Adipocyte (in vitro differentiated cells): ENCODE measurements around the gene SCT.

Experiments
- DNase-seq: peaks from one replicate; pipeline ENCODE4 v3.0.0-alpha.2; 2015; ENCODE audit warnings: low read depth
- H3K27me3 ChIP-seq: replicated peaks from 2 replicates; pipeline ENCODE4 v1.7.0; 2013; ENCODE audit warnings: mild to moderate bottlenecking, low read length, moderate library complexity; ENCODE audit not compliant: control insufficient read depth, insufficient read depth
- H3K36me3 ChIP-seq: 2 replicates; pipeline ENCODE4 v1.7.0; 2013; ENCODE audit warnings: low read length, mild to moderate bottlenecking, moderate library complexity; ENCODE audit not compliant: control insufficient read depth, insufficient read depth, severe bottlenecking
- H3K4me1 ChIP-seq: 2 replicates; pipeline ENCODE4 v1.7.0; 2013; ENCODE audit warnings: mild to moderate bottlenecking, low read length, moderate library complexity; ENCODE audit not compliant: control insufficient read depth, insufficient read depth
- H3K4me3 ChIP-seq: 2 replicates; pipeline ENCODE4 v1.7.0; 2013; ENCODE audit warnings: mild to moderate bottlenecking, low read length, moderate library complexity
- H3K9ac ChIP-seq: 2 replicates; pipeline ENCODE4 v1.7.0; 2013; ENCODE audit warnings: mild to moderate bottlenecking, low read length, moderate library complexity
- H3K9me3 ChIP-seq: 2 replicates; pipeline ENCODE4 v1.7.0; 2013; ENCODE audit warnings: mild to moderate bottlenecking, low read length, moderate library complexity; ENCODE audit not compliant: control insufficient read depth

The SCT gene

DNA sequence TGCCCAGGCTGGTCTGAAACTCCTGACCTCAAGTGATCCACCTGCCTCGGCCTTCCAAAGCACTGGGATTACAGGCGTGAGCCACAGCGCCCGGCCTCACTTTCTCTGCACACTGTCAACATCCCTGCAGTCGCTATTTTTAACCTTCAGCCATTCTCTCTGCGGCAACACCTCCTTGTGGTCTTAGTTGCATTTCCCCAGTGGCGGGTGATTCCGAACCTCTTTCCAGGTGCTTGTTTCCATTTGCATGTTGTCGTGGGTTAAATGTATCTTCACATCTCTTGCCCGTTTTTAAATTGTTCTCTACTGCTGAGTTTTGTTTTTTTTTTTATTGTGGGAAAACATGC is 2.2 kb upstream of the SCT start:
- H3K4me3 ChIP-seq, result no peak overlapping the region
- no peak overlapping the region for H3K9ac ChIP-seq
- peaks cover 5% of the 10 kb centered on the region for H3K27me3 ChIP-seq
- no peaks in the 10 kb centered on the region for H3K4me1 ChIP-seq
- no peaks in the 10 kb centered on the region for H3K36me3 ChIP-seq
- DNase-seq, result no peak
- H3K9me3 ChIP-seq, result no peaks in the 10 kb centered on the region

DNA sequence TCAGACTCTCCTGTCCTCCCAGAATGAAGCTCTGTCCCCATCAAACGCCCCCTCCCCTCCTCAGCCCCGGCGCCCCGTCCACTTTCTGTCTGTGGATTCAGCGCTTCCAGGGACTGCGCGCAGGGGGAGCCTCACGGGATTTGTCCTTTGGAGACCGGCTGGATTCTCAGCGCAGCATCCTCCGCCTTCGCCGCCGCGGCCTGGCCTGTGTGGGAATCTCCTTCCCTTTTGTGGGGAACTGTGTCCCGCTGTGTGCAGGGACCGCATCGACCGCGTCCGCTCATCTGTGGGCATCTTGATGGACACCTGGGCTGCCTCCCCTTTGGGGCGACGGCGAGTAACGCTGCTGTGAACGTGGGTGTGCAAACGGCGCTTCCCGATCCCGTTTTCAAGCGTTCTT is 1.1 kb upstream of the SCT start:
- Histone ChIP-seq H3K4me1 (no peaks in the 10 kb centered on the region), H3K9ac (no peak overlapping the region), H3K4me3 (no peak overlapping the region), H3K27me3 (peaks cover 5% of the 10 kb centered on the region), H3K36me3 (no peaks in the 10 kb centered on the region), H3K9me3 (no peaks in the 10 kb centered on the region)
- no peak for DNase-seq

DNA sequence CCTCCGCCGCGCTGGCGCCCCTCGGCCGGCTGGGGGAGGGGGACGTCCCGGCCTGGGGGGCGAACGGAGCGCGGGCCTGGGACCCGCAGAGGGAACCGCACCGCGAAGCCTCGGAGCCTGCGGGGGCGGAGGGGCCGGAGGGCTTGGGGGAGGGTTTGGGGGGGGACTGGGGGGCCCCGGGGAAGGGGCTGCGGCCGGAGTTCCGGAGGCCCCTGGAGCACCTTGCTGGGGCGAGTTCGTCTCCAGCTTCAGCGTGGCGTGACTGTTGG is 261 bp upstream of the SCT start:
- Histone ChIP-seq H3K36me3 (no peaks in the 10 kb centered on the region), H3K9ac (no peak overlapping the region), H3K9me3 (no peaks in the 10 kb centered on the region), H3K27me3 (peaks cover 5% of the 10 kb centered on the region), H3K4me1 (no peaks in the 10 kb centered on the region), H3K4me3 (no peak overlapping the region)
- DNase-seq, result no peak

DNA sequence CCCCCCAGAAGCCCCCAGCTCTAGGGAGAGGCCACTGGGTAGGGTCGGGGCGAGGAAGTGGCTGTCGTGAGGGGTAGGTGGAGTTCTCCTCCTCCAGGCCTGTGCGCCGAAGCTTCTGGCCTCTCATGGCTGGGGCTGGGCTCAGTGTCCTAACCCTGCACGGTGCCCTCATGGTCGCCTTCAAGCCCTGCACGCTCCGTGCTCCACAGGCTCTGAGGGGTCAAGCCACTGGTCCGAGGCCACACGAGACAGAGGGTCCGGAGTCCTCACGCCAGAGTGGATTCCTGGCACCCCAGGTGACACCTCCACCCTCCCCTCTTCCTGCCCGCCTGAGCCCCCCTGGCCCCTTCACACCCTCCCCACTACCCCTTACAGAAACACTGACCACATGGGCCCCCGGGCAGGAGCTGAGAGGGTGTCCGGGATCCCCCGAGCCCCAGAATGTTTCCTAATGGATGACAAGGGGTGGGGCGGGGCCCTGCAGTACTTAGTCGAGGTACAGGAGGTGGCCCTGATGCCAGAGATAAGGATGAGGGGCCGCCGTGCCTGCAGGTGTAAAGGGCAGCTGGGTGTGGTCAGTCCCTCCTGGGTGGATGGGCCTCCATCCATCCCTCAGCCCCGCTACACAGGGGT is 1.2 kb downstream of the SCT start:
- no peak for DNase-seq
- Histone ChIP-seq H3K4me1 (no peaks in the 10 kb centered on the region), H3K9ac (no peak overlapping the region), H3K9me3 (no peaks in the 10 kb centered on the region), H3K27me3 (peaks cover 5% of the 10 kb centered on the region), H3K4me3 (no peak overlapping the region), H3K36me3 (no peaks in the 10 kb centered on the region)

DNA sequence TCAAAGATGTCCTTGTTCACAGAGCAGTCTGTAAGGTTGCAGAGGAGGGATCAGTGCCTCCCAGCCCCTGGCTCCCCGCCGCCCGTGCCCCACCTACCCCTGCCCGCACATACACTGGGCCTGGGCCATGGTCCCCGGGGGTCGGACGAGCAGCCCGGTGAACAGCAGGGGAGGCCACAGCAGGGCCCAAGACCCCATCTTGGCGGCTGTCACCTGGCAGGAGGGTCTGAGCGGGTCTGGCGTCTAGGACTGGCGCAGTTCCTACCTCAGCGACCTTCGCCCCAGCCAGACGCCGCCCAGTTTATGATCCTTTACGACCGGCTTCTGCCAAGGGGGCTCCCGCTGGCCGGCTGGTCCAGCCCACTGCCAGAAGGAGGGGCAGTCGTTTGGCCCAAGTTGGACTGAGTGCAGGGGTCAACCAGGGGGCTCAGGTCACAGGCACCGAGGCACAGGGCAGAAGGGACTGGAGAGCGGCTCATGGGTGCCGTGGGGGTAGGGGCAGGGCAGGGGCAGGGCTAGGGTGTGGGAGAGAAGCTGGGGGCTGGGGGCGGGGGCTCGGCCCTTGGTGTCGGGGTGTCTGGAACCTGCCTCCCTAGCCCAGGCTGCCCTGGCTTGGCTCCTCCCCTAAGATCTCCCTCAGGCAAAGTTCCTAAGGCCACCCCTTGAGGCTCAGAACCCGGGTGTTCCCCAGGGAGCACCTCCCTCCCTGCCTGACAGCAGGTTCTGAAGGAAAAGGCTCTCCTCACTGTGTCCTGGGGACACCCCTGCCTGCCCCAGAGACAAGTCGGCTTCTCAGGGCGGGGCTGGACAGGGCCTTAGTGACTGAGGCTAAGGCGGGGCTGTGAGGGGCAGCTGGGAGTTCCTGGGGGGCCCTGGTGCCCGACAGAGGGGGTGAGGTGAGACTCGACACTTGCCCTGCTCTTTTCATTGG is 2.0 kb downstream of the SCT start, which contains the start of gene CDHR5:
Gene CDHR5 (minus strand): TSS at position 251 of the 931 bp plus-strand sequence. CDS start 53 bp downstream, at position 198.
- DNase-seq, result no peak
- H3K4me3 ChIP-seq, result no peak within 1 kb of the TSS
- H3K4me1 ChIP-seq, result no peaks in the 10 kb centered on the region
- H3K9me3 ChIP-seq, result no peaks in the 10 kb centered on the region
- no peak within 1 kb of the TSS for H3K9ac ChIP-seq
- peaks cover 5% of the 10 kb centered on the region for H3K27me3 ChIP-seq
- H3K36me3 ChIP-seq, result no peaks in the 10 kb centered on the region

DNA sequence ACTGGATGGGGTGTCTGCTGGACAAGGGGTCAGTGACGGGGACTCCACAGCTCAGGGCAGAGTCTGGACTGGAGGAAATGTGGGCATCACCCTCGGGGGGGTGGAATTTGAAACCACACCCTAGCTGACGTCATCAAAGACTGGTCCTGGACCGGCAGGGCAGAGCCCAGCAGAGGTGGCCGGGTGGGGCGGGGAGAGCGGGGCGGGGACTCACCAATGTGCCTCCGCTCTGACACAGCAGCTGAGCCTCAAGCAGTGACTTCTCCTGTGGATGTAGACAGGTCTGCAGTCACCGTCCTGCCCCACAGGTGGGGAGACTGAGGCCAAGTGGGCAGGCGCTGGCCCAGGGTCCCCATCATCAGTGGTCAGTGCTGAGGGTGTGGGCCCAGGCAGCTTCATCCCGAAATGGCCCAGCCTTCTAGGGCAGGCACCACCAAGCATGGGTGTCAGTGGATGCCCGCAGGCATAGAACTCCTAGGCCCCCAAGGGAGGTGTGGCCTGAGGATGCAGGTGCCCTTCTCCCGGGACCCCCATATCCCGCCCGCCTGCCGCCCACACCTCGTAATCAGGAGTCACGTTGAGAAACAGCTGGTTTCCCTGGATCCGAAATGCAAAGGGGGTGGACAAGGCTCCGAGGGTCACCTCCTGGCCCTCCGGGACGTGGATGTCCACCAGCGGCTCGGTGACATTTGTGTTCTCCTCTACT is 2.8 kb downstream of the SCT start:
- Histone ChIP-seq H3K27me3 (peaks cover 5% of the 10 kb centered on the region), H3K4me1 (no peaks in the 10 kb centered on the region), H3K9ac (no peak overlapping the region), H3K9me3 (no peaks in the 10 kb centered on the region), H3K4me3 (no peak overlapping the region), H3K36me3 (no peaks in the 10 kb centered on the region)
- DNase-seq, result no peak

DNA sequence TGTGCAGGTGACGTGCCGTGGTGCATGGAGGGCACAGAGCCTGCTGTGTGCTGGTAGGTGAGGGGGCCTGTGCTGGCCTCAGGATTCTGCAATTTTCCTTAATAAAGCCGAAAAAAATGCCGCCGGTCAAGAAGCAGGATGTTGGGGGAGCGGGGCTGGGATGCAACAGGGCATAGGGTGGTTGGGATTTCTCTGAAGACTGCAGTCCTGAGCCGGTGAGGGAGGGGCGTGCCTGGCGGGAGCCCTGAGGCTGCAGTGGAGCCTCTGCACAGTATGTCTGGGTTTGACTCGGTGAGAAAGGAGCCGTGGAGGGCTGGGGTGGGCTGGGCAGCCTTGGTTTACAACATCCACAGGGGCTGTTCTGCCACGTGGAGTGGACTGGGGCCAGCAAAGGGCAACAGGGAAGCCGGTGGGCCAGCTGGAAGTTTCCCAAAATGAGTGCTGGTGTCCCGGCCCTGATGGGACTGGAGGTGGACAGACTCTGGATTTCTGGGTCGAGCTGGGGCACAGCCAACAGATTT is 3.6 kb downstream of the SCT start:
- Histone ChIP-seq H3K4me1 (no peaks in the 10 kb centered on the region), H3K9me3 (no peaks in the 10 kb centered on the region), H3K27me3 (peaks cover 5% of the 10 kb centered on the region), H3K9ac (no peak overlapping the region), H3K4me3 (no peak overlapping the region), H3K36me3 (peaks cover 2% of the 10 kb centered on the region)
- DNase-seq, result no peak

DNA sequence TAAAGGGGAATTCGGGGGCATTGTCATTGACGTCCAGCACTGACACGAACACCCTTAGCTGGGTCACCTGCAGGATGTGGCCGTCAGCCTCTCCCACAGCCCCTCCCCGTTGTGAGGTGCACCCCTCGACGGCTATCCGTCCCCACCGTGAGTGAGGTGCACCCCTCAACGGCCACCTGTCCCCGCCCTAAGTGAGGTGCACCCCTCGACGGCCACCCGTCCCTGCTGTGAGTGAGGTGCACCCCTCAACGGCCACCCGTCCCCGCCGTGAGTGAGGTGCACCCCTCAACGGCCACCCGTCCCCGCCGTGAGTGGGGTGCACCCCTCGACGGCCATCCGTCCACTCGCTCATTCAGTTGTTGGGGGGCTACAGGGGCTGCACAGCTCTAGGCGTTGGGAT is 5.1 kb downstream of the SCT start:
- Histone ChIP-seq H3K4me1 (no peaks in the 10 kb centered on the region), H3K27me3 (peaks cover 5% of the 10 kb centered on the region), H3K4me3 (no peak overlapping the region), H3K36me3 (peaks cover 5% of the 10 kb centered on the region), H3K9ac (no peak overlapping the region), H3K9me3 (no peaks in the 10 kb centered on the region)
- no peak for DNase-seq

DNA sequence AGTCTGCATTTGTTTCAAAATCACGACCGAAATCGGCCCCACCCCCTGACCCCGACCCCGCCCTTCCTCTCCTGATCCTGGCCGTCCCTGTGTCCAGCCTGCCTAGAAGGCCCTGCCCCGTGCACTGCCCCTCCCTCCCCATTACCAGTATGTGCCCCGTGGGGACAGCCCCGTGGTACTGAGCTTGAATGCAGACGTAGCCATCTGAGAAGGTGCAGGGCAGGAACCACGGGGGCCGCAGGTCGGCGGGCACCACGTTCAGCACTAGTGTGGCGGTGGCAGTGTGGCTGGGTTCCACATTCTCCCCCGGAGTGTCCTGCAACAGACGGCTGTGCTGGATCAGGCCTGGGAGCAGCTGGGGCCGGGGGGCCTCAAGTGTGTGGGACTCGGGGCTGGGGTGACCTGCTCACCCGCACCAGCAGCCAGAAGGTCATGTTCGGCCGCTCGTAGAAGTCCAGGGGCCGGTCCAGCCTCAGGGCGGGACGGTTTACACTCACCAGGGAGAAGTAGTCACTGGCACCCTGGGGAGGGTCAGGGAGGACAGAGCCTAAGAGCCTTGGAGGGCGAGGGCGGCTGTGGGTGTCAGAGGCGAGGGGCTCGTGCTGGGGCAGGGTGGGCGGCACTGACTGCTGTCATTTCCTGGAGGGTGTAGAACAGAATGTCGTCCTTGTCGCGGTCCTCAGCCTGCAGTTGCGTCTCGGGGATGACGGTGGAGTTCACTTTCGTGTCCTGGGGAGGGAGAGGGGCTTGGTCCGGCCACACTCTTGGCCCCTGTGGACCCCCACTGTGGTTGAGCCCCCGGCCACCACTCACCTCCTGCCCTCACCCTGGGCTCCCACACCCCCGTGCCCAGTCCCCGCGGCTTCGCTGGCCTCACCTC is 5.8 kb downstream of the SCT start:
- Histone ChIP-seq H3K27me3 (peaks cover 5% of the 10 kb centered on the region), H3K9me3 (no peaks in the 10 kb centered on the region), H3K4me1 (no peaks in the 10 kb centered on the region), H3K4me3 (no peak overlapping the region), H3K9ac (no peak overlapping the region), H3K36me3 (peaks cover 5% of the 10 kb centered on the region)
- no peak for DNase-seq

DNA sequence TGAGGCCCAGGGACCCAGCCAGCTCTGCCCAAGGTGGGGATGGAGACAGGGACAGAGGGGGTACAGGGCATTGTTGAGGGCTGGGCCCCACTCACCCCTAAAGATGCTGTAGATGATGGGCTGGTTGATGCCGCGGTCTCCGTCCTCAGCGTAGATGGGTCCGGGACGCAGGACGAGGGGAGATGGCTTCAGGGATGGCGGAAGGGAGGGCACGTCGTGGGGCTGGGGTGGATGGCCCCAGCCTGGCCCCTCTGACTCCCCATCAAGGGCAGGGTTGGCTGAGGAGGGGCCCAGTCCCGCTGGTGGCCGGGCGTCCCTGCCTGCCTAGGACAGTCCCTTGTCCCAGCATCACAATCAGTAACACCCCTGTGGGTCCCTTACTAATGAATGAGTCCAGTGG is 6.8 kb downstream of the SCT start:
- Histone ChIP-seq H3K36me3 (peaks cover 5% of the 10 kb centered on the region), H3K9me3 (no peaks in the 10 kb centered on the region), H3K4me1 (peaks cover 2% of the 10 kb centered on the region), H3K4me3 (no peak overlapping the region), H3K27me3 (no peaks in the 10 kb centered on the region), H3K9ac (no peak overlapping the region)
- DNase-seq, result no peak
